Measurements from ENCODE around the gene E2F6. TPM values are rescaled to one million over a fixed set of nuclear protein-coding genes. Genes with fewer than 3 reads are reported as not detected.

E2F6 gene
- total and polyA plus RNA-seq, 8 donors, result 8.7 to 21.7 (median 18.1) TPM

DNA sequence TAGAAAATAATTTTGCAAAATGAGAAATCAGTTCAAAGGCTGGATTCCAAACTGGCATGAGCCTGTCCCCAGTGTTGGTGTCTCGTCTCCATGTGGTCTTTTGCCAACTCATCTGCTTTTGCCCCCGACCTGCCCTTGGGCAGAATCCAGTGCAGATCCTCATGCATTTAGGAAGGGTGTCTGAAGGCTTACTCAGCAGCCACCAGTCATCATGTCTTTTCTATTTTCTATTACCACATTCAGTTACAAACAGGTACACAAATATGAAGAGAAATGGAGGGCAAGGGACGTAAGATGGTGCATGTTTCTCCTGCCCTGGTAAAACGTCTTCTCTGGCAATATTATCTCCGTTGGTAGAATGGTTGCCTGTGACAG is 43.5 kb downstream of the E2F6 start:
- Histone ChIP-seq H3K36me3 (no peaks in the 10 kb centered on the region), H3K4me3 (no peak overlapping the region), H3K27ac (no peak overlapping the region), H3K27me3 (no peaks in the 10 kb centered on the region), H3K4me1 (no peaks in the 10 kb centered on the region), H3K9me3 (peaks cover 0 to 4% of the 10 kb centered on the region in 2 donors)
- TF ChIP-seq, protein P1, sequence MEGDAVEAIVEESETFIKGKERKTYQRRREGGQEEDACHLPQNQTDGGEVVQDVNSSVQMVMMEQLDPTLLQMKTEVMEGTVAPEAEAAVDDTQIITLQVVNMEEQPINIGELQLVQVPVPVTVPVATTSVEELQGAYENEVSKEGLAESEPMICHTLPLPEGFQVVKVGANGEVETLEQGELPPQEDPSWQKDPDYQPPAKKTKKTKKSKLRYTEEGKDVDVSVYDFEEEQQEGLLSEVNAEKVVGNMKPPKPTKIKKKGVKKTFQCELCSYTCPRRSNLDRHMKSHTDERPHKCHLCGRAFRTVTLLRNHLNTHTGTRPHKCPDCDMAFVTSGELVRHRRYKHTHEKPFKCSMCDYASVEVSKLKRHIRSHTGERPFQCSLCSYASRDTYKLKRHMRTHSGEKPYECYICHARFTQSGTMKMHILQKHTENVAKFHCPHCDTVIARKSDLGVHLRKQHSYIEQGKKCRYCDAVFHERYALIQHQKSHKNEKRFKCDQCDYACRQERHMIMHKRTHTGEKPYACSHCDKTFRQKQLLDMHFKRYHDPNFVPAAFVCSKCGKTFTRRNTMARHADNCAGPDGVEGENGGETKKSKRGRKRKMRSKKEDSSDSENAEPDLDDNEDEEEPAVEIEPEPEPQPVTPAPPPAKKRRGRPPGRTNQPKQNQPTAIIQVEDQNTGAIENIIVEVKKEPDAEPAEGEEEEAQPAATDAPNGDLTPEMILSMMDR (IDR thresholded peaks at IDR 0.05), result no peak
- ATAC-seq, result no peak
- intact Hi-C loops (cut with DNase I), result no loop called here
- DNase-seq, result no peak

- Histone ChIP-seq H3K27me3 (no peaks in the 10 kb centered on the region), H3K9me3 (peaks cover 0 to 4% of the 10 kb centered on the region in 2 donors), H3K36me3 (no peaks in the 10 kb centered on the region), H3K4me3 (no peak overlapping the region), H3K4me1 (no peaks in the 10 kb centered on the region), H3K27ac (no peak overlapping the region)
- intact Hi-C loops (cut with DNase I), result no loop called here
- ATAC-seq, result no peak
- TF ChIP-seq, protein P1 (IDR thresholded peaks at IDR 0.05), result no peak
- DNase-seq, result no peak
Observed at GRCh38 chr2:11421863-11422490, 44.0 kb downstream of the E2F6 start.

- DNase-seq, result no peak
- Histone ChIP-seq H3K4me1 (no peaks in the 10 kb centered on the region), H3K9me3 (peaks cover 0 to 4% of the 10 kb centered on the region in 2 donors), H3K27me3 (no peaks in the 10 kb centered on the region), H3K4me3 (no peak overlapping the region), H3K27ac (no peak overlapping the region), H3K36me3 (no peaks in the 10 kb centered on the region)
- ATAC-seq, result no peak
- TF ChIP-seq, protein P1 (IDR thresholded peaks at IDR 0.05), result no peak
- intact Hi-C loops (cut with DNase I), result no loop called here
Observed at GRCh38 chr2:11420671-11421070, 45.3 kb downstream of the E2F6 start.

GRCh38 chr2:11420190-11420589 is 45.8 kb downstream of the E2F6 start:
- no peak overlapping the region for H3K27ac ChIP-seq
- TF ChIP-seq, protein P1 (IDR thresholded peaks at IDR 0.05), result no peak
- peaks cover 0 to 4% of the 10 kb centered on the region in 2 donors for H3K9me3 ChIP-seq
- intact Hi-C loops (cut with DNase I), result no loop called here
- ATAC-seq, result no peak
- DNase-seq, result no peak
- H3K27me3 ChIP-seq, result no peaks in the 10 kb centered on the region
- H3K4me1 ChIP-seq, result no peaks in the 10 kb centered on the region
- H3K4me3 ChIP-seq, result no peak overlapping the region
- no peaks in the 10 kb centered on the region for H3K36me3 ChIP-seq

DNA sequence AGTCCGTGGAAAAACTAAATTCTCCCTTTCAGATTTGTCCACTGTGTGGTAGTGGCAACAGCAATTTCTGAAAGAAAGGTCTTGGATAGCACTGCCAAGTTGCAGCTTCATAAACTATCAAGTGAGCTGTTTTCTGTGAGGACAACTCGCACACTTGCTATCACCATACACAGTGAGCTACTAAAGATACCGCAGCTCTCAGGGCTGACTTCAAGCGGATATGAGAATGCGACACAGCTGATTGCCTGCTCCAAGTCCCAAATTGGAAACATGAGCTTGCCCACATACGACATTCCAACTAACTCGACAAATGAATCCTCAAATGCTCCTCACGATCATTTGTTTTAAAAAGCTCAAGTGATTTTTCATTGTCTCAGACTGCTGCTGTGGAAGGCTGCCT is 46.2 kb downstream of the E2F6 start:
- H3K9me3 ChIP-seq, result peaks cover 0 to 4% of the 10 kb centered on the region in 2 donors
- no peaks in the 10 kb centered on the region for H3K36me3 ChIP-seq
- no peaks in the 10 kb centered on the region for H3K4me1 ChIP-seq
- H3K4me3 ChIP-seq, result no peak overlapping the region
- H3K27me3 ChIP-seq, result no peaks in the 10 kb centered on the region
- intact Hi-C loops (cut with DNase I), result loop anchor here in 1 of 2 donors (10.0 kb wide), 1 partner anchor 285 kb away; a partner anchor contains a TSS
- no peak for ATAC-seq
- no peak overlapping the region for H3K27ac ChIP-seq
- TF ChIP-seq, protein P1 (IDR thresholded peaks at IDR 0.05), result no peak
- DNase-seq, result no peak

Measured in left lung (tissue), 10 donors.